Anterior cingulate cortex (tissue), 58 donors: ENCODE measurements around the gene CMTM8.
"Not testable (repeated sequence)": the region's sequence is repeated elsewhere in the genome, so short reads cannot be mapped to it uniquely, and the experiment has no call there.

Experiments
- DNase-seq, 58 donors: peaks; one replicate each; lab custom pipeline; 2025; lab: John Stamatoyannopoulos, UW

The CMTM8 gene

DNA sequence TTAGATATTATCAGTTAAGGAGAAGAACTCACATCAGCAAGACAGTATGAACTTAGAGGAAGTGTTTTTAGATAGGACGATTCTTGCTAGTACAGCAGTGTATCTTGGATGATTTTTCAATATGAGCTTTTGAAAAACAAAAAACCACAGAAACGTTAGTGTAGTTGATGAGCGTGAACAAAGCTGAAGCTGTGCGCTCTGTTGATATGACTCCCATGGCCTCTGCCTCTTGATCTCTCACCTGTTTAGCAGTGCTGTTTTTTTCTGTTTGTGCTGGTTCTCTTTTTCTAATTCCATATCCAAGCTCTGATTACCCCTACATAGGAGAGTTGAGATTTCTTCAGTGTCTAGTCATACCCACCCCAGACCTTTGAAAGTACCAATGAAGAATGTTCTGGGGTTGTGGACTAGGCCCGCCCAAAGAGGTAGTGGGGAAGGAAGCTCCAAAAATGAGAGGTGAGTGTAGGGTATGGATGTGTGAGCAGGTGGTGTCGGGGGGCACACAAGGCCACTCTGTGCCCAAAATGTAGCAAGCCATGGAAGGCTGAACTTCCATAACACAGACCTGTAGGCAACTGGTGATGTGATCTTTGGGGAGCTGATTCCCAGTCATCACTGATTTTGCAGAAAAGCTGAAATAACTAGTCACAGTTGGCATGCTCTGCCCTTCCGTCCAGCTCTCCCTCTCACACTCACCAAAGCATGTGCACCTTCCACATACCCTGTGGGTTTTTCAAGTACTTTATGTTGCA, 133.2 kb downstream of the CMTM8 start:
- DNase-seq: no peak

DNA sequence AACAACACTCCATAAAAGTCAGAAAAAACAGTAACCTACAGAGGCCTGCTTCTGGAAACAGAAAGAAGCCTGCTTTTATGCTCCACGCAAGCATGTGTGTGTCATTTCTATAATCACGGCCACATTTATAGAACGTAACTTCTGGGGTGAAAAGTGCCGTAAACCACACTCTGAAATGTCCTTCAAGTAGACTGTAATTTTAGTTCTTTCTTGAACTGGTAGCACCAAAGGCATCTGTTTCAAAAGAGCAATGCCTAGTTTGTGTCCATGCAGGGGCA, 133.7 kb downstream of the CMTM8 start:
- DNase-seq: no peak

DNA sequence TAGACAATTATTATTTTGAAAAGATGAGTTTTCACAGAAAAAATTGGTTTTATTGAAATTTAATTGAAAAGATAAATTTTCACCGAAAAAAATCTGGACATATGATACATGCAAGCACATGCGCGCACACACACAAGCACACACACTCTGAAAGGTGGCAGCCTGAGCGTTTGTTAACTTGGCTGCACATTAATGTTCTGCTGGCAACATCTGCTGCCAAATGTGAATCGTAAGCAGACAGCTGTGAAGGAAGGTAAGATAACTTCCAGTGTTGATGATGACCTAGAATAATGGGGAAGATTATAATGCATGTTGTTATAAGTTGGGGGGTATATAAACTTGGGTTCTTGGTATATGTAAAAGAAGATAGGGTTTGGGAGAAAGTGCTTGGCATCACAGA, 134.8 kb downstream of the CMTM8 start:
- DNase-seq: no peak

DNA sequence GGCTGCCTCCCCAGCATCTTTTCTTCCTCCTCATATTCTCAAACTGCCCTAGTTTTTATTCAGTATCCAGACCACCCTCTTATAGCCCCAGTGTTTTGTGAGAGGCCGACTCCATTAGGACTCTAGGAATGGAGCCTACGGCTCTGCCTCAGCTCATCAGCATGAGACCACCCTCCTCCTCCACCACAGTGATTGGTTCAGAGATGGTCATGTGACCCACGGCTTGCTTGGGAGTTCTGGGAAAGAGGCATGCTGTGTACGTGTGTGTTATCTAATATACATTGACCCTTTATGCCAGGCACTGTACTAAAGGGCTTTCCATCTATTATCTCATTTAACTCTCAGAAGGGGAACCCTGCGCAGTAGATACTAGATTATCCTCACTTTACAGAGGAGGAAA, 135.4 kb downstream of the CMTM8 start:
- DNase-seq: no peak

DNA sequence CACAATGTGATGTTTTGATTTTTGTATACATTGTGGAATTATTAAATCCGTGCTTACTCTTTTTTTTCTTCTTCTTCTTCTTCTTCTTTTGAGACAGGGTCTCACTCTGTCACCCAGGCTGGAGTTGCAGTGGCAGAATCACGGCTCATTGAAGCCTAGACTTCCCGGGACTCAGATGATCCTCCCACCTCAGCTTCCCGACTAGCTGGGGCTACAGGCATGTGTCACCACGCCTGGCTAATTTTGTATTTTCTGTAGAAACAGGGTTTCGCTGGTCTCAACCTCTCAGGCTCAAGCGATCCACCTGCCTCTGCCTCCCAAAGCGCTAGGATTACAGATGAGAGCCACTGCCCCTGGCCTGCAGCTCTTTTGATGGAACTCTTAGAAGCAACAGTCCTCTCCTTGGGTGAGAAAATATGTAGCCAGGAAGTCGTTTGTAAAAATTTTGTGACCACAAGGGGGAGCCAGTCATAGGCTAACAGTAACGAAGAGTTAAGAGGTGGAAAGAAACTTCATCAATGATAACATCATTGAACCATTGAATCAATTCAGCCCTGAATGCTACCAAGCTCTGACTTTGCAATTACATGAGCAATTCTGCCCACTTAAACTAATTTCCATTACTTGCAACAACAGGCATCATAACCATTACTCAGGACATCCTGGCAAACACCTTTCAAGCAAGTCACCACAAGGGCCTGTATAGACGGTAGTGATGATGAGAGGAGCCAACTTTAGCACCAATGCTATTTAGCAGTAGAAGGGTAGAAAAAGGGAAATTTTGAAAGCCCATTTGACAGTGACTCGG, 136.5 kb downstream of the CMTM8 start:
- DNase-seq: peak in 29 of 58 donors; percentile 2 to 70 (median 22)

DNA sequence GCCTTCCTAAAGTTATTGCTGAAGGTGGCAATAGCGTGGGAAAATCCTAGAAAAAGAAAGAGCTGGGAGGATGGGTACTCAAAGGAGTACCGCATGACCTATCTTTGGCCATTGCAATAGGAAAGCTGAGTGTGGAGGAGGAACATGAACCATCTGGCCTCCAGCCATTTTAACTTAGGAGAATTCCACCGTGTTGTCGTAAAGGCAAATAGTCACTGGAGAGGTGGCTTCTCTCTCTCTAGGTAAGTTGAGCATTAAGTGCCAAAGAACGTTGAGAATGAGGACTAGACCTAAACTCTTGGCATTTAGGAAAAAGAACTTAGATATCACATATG, 137.1 kb downstream of the CMTM8 start:
- no peak for DNase-seq

DNA sequence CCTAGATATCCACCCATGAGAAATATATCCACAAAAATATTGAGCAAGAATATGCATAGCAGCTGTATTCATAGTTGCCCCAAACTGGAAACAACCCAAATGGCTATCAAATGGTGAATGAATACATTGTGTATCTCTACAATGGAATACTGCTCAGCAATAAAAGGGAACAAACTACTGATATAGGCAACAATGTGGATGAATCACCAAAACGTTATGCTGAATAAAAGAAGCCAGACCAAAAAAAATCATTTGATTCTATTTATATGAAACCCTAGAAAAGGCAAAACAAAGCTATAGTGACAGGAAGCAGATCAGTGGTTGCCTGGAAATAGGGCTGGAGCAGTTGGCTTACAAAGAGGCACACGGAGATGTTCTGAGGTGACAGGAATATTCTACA, 137.6 kb downstream of the CMTM8 start:
- peak in 1 of 58 donors; percentile 3 for DNase-seq

DNA sequence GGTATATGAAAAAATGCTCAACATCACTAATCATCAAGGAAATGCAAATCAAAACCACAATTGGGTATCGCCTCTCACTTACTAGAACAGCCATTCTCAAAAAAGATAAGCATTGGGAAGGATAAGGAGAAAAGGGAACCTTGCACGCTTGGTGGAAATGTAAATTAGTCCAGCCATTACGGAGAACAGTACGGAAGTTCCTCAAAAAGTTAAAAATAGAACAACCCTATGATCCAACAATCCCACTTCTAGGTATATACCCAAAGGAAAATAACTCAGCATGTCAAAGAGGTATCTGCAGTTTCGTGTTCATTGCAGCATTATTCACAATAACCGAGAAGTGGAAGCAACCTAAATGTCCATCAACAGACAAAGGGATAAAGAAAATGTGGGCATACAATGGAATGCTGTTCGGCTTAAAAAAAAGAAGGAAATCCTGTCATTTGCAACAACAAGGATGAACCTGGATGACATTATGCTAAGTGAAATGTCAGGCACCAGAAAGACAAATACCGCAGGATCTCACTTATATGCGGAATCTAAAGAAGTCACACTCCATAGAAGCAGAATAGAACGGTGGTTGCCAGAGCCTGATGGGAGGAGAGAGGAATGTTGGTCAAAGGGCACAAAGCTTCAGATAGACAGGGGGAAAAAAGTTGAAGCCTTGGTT, 141.5 kb downstream of the CMTM8 start:
- DNase-seq: no peak

DNA sequence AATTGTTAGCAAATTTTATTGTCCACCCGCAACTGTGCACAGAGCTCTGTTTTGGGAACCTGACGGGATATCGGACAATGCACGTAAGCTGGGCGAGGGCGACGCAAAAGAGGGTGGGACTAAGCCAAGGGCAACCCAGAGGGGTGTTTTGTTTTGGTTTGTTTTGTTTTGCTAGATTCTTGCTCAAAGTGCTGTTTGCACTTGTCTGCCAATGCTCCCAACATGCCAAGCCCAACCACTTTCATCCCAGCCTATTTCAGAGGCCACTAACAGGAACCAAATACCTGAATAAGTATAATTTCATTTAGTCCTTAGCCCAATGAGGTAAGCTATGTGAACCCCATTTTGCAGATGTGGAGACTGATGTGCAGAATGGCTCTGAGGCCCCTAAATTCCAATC, 143.4 kb downstream of the CMTM8 start:
- DNase-seq: no peak

DNA sequence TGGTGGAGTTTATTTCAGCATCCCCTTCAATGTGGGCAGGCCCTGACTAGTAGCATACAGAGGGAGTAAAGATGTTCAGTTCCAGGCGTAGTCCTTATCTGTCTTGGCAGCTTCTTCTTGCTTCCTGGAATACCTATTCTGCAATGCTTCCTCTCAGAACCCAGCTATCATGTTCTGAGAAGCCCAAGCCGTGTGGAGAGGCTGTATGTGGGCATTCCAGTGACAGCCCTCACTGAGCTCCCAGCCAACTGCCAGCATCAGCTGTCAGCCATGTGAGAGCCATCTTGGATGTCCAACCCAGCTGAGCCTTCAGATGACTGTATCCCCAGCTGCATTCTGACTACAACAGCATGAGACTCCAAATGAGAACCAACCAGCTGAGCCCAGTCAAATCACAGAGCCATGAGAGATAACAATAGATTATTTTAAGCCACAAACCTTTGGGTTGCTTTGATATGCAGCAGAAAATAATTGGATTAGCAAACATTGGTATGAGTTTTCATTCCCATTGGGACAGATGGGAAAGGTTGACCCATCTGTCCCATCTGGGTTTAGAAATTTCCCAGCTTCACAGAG, 144.7 kb downstream of the CMTM8 start:
- DNase-seq: no peak

DNA sequence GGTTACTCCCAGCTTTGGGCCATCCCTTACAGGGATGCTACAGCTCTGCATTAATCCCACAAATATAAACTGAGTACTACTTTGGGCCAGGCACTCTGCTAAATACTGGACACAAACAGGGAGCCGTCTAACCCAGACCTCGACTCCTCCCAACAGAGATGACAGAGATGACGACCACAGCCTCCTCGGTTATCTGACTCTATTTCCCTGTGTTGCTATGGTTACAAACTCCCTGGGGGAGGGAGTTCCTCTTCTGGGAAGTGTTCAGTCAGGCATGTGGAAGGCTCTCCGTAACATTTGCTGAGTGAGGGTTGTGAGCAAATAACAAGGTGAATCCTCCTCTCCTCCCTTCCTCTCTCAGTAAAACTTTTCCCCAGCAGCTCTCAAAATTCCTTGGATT, 146.5 kb downstream of the CMTM8 start:
- no peak for DNase-seq

DNA sequence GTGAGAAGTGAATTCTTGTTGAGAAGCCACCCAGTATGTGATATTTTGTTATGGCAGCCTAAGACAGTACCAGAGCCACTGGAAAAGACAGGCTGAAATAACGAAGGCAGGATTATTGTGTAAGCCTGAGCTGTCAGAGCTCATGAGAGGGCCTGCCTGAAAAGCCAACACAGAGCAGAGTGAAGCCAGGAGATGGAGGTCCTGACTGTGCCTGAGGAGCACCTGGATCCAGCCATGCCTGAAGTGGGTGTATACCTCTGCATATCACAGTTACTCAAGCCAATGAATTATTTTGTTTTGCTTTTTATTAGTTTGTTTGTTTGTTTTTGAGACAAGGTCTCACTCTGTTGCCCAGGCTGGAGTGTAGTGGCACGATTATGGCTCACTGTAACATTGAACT, 149.0 kb downstream of the CMTM8 start:
- DNase-seq: no peak

DNA sequence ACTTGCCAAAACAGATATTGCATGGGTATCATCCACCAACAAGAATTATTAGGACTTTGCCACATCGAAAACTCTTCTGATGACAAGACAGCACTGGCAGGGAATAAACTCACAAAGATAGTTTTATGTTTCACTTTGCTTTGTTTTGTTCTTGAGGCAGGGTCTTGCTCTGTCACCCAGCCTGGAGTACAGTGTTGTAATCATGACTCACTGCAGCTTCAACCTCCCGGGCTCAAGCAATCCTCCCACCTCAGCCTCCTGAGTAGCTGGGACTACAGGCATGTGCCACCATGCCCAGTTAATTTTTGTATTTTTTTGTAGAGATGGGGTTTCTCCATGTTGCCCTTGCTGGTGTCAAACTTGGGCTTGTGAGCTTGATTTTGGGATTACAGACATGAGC, 151.1 kb downstream of the CMTM8 start:
- not testable (repeated sequence) for DNase-seq

DNA sequence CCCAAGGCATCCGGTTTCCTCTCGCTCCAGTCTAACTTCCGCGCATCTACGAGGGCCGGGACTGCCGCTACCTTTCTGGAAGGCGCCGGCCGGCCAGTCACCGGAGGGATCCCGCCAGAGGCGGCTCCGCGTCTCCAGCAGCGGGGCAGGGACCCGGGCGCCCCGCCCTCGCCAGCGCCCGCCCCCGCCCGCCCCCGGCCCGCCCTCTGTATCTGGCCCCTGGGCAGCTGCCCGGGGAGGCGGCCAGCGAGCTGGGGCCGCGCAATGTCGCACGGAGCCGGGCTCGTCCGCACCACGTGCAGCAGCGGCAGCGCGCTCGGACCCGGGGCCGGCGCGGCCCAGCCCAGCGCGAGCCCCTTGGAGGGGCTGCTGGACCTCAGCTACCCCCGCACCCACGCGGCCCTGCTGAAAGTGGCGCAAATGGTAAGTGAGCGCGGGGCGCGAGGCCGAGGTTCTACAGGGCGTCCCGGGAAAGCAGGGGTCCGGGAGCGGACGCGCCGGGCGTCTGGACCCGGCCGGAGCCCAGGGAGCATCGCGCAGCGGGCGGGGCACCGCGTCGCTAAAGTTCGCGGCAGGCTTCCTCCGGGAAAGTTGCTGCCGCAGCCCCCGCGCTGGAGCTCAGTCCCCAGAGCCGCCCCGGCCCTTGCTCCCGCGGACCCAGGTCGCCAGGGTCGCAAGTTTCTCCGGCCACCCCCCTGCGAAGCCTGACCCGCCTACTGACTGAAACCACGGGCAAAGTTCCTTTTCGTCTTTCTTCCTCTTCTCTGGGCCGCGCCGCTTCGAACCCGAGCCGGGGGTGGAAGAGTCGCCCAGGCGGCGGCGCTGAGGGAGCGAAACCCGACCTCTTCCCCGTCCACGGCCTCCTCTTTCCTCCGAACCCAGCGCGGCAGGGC, 153.4 kb downstream of the CMTM8 start, which contains the start of gene CMTM7:
CMTM7 (plus strand) TSS at position 211 of the 893 bp plus-strand sequence; CDS start at position 265, 54 bp downstream.
- peak in 6 of 58 donors; percentile 6 to 20 (median 16) for DNase-seq

DNA sequence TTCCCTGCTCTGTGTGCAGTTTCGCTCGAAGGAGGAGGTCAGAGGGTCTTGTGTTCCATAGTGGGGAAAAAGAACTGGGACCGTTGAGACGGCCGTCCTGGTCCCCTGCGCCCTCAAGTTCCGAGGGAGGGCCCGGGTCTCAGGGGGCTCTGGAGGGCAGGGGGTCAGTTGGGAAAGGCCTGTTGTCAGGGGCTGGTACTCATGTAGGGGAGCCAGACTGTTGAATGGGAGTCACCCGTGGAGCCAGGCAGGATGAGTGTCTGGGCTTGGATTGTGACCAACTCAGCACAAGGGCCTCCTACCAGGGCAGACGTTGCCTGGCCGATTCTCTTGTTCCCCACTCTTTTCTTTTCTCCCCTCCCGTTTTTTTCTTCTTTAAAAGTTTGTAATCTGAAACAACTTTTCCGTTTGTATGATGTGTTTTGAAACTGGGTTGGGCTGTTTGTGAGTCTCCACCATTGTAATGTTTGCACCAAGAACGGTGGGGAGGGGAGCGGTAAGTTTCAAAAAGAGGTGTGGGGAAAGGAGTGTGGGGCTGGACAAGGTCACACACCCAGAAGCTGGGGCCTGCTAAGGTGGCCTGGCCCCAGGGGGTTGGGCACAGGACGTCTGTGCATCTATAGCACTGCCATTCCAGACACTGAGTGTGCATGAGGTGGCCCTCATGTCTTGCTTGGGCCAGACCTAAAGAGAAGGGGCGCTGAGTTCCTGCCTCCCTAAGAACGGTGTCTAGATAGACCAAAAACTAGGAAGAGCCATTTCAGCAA, 154.2 kb downstream of the CMTM8 start:
- no peak for DNase-seq

DNA sequence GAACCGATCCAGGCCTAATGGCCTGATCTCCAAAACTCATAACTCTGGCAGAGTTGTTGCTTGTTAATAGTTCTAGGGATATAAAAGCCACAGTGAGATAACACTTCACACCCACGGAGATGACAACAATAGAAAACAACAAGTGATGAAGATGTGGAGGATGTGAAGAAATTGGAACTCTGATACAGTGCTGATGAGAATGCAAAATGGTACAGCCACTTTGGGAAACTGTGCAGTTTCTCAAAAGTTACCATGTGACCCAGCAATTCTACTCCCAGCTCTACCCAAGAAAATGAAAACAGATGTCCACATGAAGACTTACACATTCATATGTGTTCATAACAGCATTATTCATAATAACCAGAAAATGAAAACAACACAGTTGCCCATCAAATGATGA, 157.0 kb downstream of the CMTM8 start:
- DNase-seq: no peak

DNA sequence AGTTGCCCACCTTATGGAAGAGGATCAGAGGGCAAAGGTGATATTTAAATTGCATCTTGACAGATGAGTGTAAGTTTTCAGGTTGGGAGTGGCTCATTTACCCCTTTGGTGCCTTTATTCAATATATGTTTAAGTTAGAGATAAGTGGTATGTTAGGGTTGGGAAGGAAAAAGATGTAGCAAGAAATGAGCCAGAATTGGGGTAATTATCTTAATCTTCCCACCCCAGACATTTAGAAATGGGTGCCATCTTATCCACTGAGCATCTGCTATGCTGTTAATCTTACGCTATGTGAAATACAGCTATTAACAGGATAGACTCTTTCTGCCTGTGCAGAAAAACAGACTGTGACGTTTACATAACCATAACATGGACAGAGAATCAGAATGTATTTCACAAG, 159.5 kb downstream of the CMTM8 start:
- no peak for DNase-seq

DNA sequence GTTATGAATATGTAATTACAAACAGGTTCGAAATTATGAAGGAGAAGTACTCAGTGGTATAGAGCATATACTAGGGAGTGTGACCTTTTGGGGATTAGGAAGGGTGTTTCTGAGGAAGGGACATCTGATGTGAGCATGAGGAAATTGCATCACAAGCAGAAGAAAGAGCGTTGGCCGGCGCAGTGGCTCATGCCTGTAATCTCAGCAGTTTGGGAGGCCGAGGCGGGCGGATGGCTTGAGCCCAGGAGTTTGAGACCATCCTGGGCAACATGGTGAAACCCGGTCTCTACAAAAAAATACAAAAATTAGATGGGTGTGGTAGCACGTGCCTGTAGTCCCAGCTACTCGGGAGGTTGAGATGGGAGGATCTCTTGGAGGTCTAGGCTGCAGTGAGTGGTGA, 160.1 kb downstream of the CMTM8 start:
- peak in 1 of 58 donors; percentile 27 for DNase-seq

DNA sequence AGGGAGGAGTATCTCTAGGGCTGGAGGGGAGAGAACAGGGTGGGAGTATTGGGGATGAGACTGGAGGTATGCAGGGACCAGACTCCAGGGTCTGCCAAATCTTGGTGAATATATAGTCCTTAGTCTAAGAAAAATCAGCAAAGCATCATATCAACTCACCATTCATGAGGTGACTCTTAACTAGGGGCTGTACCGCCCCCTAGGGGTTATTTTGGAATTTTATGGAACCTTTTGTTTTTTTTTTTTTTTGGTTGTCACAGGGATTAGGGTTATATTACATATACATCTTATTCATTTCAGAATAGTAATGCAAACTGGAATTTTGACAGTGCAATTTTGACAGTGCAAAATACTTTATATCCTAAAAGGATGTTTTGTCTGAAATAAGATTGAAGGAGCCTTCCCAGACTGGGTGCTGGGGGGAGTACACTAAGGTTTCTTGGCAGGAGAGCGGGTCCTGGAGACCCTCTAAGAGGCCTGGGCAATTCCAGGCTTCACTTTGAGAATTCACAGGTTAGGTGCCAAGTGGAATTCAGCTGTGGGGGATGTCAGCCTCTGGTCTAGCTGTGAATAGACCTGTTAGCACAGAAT, 160.6 kb downstream of the CMTM8 start:
- peak in 1 of 58 donors; percentile 29 for DNase-seq
